K562 (cell line): Measurements from ENCODE around the gene HSPA1L. TPM values are rescaled to one million over a fixed set of nuclear protein-coding genes. Genes with fewer than 3 reads are reported as not detected.

Experiments used
- ARNT ChIP-seq, 2 experiments: fragments of 450-650 bp; IDR thresholded peaks; 2 replicates each; pipeline ENCODE4 v1.6.1; 2016; ENCODE audit warnings: mild to moderate bottlenecking in 1 of 2
- CCAR2 ChIP-seq: fragments of 200-400 bp; formaldehyde crosslinking; IDR thresholded peaks from 2 replicates; pipeline ENCODE4 v1.6.1; 2017; ENCODE audit warnings: mild to moderate bottlenecking, low read depth, low read length
- E4F1 ChIP-seq: fragments of 250-450 bp; sonication (Bioruptor Pico); IDR thresholded peaks from 2 replicates; pipeline ENCODE4 v1.5.0; 2021; ENCODE audit warnings: mild to moderate bottlenecking, borderline replicate concordance
- HOXB6 ChIP-seq: fragments of 250-450 bp; sonication (Bioruptor Pico); IDR thresholded peaks from 2 replicates; pipeline ENCODE4 v1.5.1; 2022; ENCODE audit warnings: mild to moderate bottlenecking, borderline replicate concordance
- PML ChIP-seq: IDR thresholded peaks from 2 replicates; pipeline ENCODE4 v1.6.1; 2012; ENCODE audit warnings: low read length, inconsistent platforms
- POLR3A ChIP-seq: IDR thresholded peaks from 2 replicates; pipeline ENCODE4 v1.6.1; 2011; ENCODE audit warnings: borderline replicate concordance, mild to moderate bottlenecking, moderate library complexity; ENCODE audit not compliant: insufficient read length, insufficient read depth; ENCODE audit errors: extremely low read depth
- PYGO2 ChIP-seq: fragments of 450-650 bp; IDR thresholded peaks from 2 replicates; pipeline ENCODE4 v1.6.1; 2016; ENCODE audit warnings: mild to moderate bottlenecking, missing genetic modification characterization, moderate library complexity, missing compliant biosample characterization
- RBM34 ChIP-seq: fragments of 200-400 bp; formaldehyde crosslinking; IDR thresholded peaks from 2 replicates; pipeline ENCODE4 v1.6.1; 2018; ENCODE audit warnings: low read length, borderline replicate concordance; ENCODE audit not compliant: insufficient read depth
- ZNF121 ChIP-seq: sonication (generic); formaldehyde crosslinking; conservative IDR thresholded peaks from 2 replicates; pipeline ENCODE4 v1.8.0; 2022; ENCODE audit warnings: missing genetic modification reagents
- ZNF146 ChIP-seq: IDR thresholded peaks from one replicate; pipeline ENCODE4 v1.6.1; 2018; ENCODE audit warnings: missing compliant biosample characterization; ENCODE audit not compliant: unreplicated experiment
- ZNF644 ChIP-seq: fragments of 200-800 bp; sonication (Bioruptor generic); IDR thresholded peaks from 2 replicates; pipeline ENCODE4 v1.6.1; 2016; ENCODE audit warnings: low read depth, missing genetic modification characterization, missing compliant biosample characterization
- polyA plus RNA-seq, 8 experiments: library from polyadenylated mRNA; depleted of rRNA in 4 of 8; stranded (reverse) in 5 of 8; unstranded in 3 of 8; fragments of >200 nt; fragmentation: Nextera tagmentation in 2 of 8; fragmentation: Illumina TruSeq in 1 of 8; extraction: Ambion mirVana in 2 of 8; extraction: Trizol in 1 of 8; gene quantifications; 2 replicates each; pipeline versions ENCODE4 v1.2.1 to v1.2.3, GENCODE V29; 2011 to 2014; ENCODE audit warnings: inconsistent platforms in 1 of 8, missing spikeins in 1 of 8
- total RNA-seq, 7 experiments: library from RNA; depleted of rRNA in 6 of 7; stranded (reverse); fragments of >200 nt in 6 of 7; fragmentation: Illumina TruSeq in 2 of 7; extraction: Trizol in 2 of 7; gene quantifications; 2 replicates each; pipeline versions ENCODE4 v1.2.1 to v1.2.3, GENCODE V29; 2011 to 2021; ENCODE audit warnings: low replicate concordance in 1 of 7
- TF ChIP-seq, protein P1 (sequence below): fragments of 250-450 bp; sonication (Bioruptor Pico); IDR thresholded peaks from 2 replicates; pipeline ENCODE4 v1.5.0; 2022; ENCODE audit warnings: mild to moderate bottlenecking
- TF ChIP-seq, protein P2 (sequence below): fragments of 250-450 bp; sonication (Bioruptor Pico); IDR thresholded peaks from 2 replicates; pipeline ENCODE4 v1.5.0; 2020; ENCODE audit warnings: mild to moderate bottlenecking, borderline replicate concordance
- TF ChIP-seq, protein P3 (sequence below), 2 experiments: fragments of 450-650 bp; IDR thresholded peaks; 2 replicates each; pipeline ENCODE4 v1.6.1; 2016

The HSPA1L gene
- total and polyA plus RNA-seq, 9 of the 15 experiments (the other 6 are each of a cell fraction or from before 2014, with no cell fraction given): 0.14 to 2.1 (median 1.3) TPM

- TF ChIP-seq ZNF644 (peak; percentile 81), POLR3A (no peak), ZNF121 (CRISPR knock-in tag) (no peak), HOXB6 (CRISPR knock-in tag) (no peak), ARNT (IDR thresholded peaks at IDR 0.05) (no peak), E4F1 (CRISPR knock-in tag) (no peak; the same call in 1 of the 2 replicates), RBM34 (no peak), PML (peak; percentile 20), ZNF146 (no peak), CCAR2 (no peak), PYGO2 (tag) (peak; percentile 13; the same call in 1 of the 2 replicates)
- TF ChIP-seq, protein P1, sequence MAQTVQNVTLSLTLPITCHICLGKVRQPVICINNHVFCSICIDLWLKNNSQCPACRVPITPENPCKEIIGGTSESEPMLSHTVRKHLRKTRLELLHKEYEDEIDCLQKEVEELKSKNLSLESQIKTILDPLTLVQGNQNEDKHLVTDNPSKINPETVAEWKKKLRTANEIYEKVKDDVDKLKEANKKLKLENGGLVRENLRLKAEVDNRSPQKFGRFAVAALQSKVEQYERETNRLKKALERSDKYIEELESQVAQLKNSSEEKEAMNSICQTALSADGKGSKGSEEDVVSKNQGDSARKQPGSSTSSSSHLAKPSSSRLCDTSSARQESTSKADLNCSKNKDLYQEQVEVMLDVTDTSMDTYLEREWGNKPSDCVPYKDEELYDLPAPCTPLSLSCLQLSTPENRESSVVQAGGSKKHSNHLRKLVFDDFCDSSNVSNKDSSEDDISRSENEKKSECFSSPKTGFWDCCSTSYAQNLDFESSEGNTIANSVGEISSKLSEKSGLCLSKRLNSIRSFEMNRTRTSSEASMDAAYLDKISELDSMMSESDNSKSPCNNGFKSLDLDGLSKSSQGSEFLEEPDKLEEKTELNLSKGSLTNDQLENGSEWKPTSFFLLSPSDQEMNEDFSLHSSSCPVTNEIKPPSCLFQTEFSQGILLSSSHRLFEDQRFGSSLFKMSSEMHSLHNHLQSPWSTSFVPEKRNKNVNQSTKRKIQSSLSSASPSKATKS: no peak
- TF ChIP-seq, protein P2, sequence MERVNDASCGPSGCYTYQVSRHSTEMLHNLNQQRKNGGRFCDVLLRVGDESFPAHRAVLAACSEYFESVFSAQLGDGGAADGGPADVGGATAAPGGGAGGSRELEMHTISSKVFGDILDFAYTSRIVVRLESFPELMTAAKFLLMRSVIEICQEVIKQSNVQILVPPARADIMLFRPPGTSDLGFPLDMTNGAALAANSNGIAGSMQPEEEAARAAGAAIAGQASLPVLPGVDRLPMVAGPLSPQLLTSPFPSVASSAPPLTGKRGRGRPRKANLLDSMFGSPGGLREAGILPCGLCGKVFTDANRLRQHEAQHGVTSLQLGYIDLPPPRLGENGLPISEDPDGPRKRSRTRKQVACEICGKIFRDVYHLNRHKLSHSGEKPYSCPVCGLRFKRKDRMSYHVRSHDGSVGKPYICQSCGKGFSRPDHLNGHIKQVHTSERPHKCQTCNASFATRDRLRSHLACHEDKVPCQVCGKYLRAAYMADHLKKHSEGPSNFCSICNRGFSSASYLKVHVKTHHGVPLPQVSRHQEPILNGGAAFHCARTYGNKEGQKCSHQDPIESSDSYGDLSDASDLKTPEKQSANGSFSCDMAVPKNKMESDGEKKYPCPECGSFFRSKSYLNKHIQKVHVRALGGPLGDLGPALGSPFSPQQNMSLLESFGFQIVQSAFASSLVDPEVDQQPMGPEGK (CRISPR knock-in tag): no peak
- TF ChIP-seq, protein P3, sequence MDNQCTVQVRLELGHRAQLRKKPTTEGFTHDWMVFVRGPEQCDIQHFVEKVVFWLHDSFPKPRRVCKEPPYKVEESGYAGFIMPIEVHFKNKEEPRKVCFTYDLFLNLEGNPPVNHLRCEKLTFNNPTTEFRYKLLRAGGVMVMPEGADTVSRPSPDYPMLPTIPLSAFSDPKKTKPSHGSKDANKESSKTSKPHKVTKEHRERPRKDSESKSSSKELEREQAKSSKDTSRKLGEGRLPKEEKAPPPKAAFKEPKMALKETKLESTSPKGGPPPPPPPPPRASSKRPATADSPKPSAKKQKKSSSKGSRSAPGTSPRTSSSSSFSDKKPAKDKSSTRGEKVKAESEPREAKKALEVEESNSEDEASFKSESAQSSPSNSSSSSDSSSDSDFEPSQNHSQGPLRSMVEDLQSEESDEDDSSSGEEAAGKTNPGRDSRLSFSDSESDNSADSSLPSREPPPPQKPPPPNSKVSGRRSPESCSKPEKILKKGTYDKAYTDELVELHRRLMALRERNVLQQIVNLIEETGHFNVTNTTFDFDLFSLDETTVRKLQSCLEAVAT (IDR thresholded peaks at IDR 0.05): peak; percentile 72 to 80
Measured at GRCh38 chr6:31795616-31796298, 19.3 kb downstream of the HSPA1L start, which contains the start of gene VARS1 (continued).
